Measurements from ENCODE around the gene ABL1. TPM values are rescaled to one million over a fixed set of nuclear protein-coding genes. Genes with fewer than 3 reads are reported as not detected.

Gene ABL1
- total RNA-seq, 1 donor from 2014 or later, result 52.1 TPM

- no peaks in the 10 kb centered on the region for H3K36me3 ChIP-seq
- intact Hi-C loops (cut with DNase I), result no loop called here
- H3K27ac ChIP-seq, result no peak overlapping the region
- no peak for TF ChIP-seq CTCF (IDR thresholded peaks at IDR 0.05)
- ATAC-seq (no peak), DNase-seq (no peak)
- H3K4me3 ChIP-seq, result no peak overlapping the region
- H3K9me3 ChIP-seq, result no peaks in the 10 kb centered on the region
- no peaks in the 10 kb centered on the region for H3K4me1 ChIP-seq
- H3K27me3 ChIP-seq, result peaks cover 21% of the 10 kb centered on the region
Observed at GRCh38 chr9:130921300-130921988, 86.4 kb downstream of the ABL1 start.

GRCh38 chr9:130921989-130922892 lies 87.2 kb downstream of the ABL1 start:
- intact Hi-C loops (cut with DNase I), result no loop called here
- no peaks in the 10 kb centered on the region for H3K9me3 ChIP-seq
- H3K4me3 ChIP-seq, result no peak overlapping the region
- ATAC-seq, result no peak
- no peaks in the 10 kb centered on the region for H3K36me3 ChIP-seq
- H3K4me1 ChIP-seq, result no peaks in the 10 kb centered on the region
- H3K27ac ChIP-seq, result no peak overlapping the region
- no peak for DNase-seq
- peaks cover 21% of the 10 kb centered on the region for H3K27me3 ChIP-seq
- TF ChIP-seq CTCF (IDR thresholded peaks at IDR 0.05), result no peak

GRCh38 chr9:130922893-130923610 lies 88.0 kb downstream of the ABL1 start:
- intact Hi-C loops (cut with DNase I), result no loop called here
- no peak for ATAC-seq
- no peak overlapping the region for H3K4me3 ChIP-seq
- H3K27ac ChIP-seq, result no peak overlapping the region
- no peaks in the 10 kb centered on the region for H3K36me3 ChIP-seq
- TF ChIP-seq CTCF (IDR thresholded peaks at IDR 0.05), result no peak
- no peak for DNase-seq
- no peaks in the 10 kb centered on the region for H3K9me3 ChIP-seq
- H3K4me1 ChIP-seq, result no peaks in the 10 kb centered on the region
- peaks cover 21% of the 10 kb centered on the region for H3K27me3 ChIP-seq

GRCh38 chr9:130923611-130924447 lies 88.8 kb downstream of the ABL1 start:
- intact Hi-C loops (cut with DNase I), result no loop called here
- no peak for TF ChIP-seq CTCF (IDR thresholded peaks at IDR 0.05)
- Histone ChIP-seq H3K27ac (no peak overlapping the region), H3K36me3 (no peaks in the 10 kb centered on the region), H3K27me3 (peaks cover 21% of the 10 kb centered on the region), H3K4me3 (no peak overlapping the region), H3K9me3 (no peaks in the 10 kb centered on the region), H3K4me1 (no peaks in the 10 kb centered on the region)
- no peak for ATAC-seq
- no peak for DNase-seq

- no peak overlapping the region for H3K27ac ChIP-seq
- no peak overlapping the region for H3K4me3 ChIP-seq
- DNase-seq (no peak), ATAC-seq (no peak)
- no peaks in the 10 kb centered on the region for H3K36me3 ChIP-seq
- H3K9me3 ChIP-seq, result no peaks in the 10 kb centered on the region
- intact Hi-C loops (cut with DNase I), result no loop called here
- peaks cover 21% of the 10 kb centered on the region for H3K27me3 ChIP-seq
- TF ChIP-seq CTCF (IDR thresholded peaks at IDR 0.05), result no peak
- H3K4me1 ChIP-seq, result no peaks in the 10 kb centered on the region
Observed at GRCh38 chr9:130924448-130924788, 89.4 kb downstream of the ABL1 start.
